D721Med (cell line): ENCODE results near the gene NYNRIN.

Experiments used
- DNase-seq: peaks from one replicate; pipeline ENCODE4 v3.0.0; 2011; ENCODE audit warnings: low spot score; ENCODE audit not compliant: insufficient read length
- FAIRE-seq: peaks from 2 replicates; lab custom pipeline; 2011; peaks lifted over from hg19 to GRCh38; lab: Jason Lieb, UNC
- TF ChIP-seq, protein P1 (sequence below): IDR thresholded peaks from 2 replicates; pipeline ENCODE4 v1.5.1; 2012; ENCODE audit warnings: mild to moderate bottlenecking, control low read depth; ENCODE audit not compliant: insufficient read depth; ENCODE audit errors: missing control alignments

NYNRIN gene

DNA sequence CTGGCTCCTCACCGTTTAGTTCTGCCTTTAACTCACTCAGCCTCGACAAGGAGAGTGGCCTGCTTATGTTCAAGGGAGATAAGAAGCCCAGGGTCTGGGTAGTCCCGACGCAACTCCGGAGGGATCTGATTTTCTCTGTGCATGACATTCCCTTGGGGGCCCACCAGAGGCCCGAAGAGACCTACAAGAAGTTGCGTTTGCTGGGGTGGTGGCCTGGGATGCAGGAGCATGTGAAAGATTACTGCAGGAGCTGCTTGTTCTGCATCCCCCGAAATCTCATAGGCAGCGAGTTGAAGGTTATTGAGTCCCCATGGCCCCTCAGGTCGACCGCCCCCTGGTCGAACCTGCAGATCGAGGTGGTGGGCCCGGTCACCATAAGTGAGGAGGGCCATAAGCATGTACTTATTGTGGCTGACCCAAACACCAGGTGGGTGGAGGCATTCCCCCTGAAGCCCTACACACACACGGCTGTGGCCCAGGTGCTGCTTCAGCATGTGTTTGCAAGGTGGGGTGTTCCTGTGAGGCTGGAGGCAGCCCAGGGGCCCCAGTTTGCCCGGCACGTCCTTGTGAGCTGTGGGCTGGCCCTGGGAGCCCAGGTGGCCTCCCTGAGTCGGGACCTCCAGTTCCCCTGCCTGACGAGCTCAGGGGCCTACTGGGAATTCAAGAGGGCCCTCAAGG lies 17.6 kb downstream of the NYNRIN start:
- TF ChIP-seq, protein P1, sequence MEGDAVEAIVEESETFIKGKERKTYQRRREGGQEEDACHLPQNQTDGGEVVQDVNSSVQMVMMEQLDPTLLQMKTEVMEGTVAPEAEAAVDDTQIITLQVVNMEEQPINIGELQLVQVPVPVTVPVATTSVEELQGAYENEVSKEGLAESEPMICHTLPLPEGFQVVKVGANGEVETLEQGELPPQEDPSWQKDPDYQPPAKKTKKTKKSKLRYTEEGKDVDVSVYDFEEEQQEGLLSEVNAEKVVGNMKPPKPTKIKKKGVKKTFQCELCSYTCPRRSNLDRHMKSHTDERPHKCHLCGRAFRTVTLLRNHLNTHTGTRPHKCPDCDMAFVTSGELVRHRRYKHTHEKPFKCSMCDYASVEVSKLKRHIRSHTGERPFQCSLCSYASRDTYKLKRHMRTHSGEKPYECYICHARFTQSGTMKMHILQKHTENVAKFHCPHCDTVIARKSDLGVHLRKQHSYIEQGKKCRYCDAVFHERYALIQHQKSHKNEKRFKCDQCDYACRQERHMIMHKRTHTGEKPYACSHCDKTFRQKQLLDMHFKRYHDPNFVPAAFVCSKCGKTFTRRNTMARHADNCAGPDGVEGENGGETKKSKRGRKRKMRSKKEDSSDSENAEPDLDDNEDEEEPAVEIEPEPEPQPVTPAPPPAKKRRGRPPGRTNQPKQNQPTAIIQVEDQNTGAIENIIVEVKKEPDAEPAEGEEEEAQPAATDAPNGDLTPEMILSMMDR, result no peak
- DNase-seq (no peak), FAIRE-seq (no peak)

DNA sequence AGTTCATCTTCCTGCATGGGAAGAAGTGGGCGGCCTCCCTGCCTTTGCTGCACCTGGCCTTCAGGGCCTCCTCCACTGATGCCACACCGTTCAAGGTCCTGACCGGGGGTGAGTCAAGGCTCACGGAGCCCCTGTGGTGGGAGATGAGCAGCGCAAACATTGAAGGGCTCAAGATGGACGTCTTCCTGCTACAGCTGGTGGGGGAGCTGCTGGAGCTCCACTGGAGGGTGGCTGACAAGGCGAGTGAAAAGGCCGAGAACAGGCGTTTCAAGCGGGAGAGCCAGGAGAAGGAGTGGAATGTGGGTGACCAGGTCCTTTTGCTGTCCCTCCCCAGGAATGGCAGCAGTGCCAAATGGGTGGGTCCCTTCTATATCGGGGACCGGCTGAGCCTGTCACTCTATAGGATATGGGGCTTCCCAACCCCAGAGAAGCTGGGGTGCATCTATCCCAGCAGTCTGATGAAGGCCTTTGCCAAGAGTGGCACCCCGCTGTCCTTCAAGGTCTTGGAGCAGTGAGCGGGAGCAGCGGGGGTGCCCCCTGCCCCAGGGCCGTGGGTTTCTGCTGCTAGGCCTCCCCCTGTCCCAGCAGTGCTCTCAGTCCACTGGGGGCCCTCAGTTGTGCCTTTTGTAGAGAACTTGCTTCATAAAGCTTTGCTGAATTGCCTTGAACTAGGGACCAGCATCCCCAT lies 18.3 kb downstream of the NYNRIN start:
- FAIRE-seq, result no peak
- TF ChIP-seq, protein P1, result no peak

DNA sequence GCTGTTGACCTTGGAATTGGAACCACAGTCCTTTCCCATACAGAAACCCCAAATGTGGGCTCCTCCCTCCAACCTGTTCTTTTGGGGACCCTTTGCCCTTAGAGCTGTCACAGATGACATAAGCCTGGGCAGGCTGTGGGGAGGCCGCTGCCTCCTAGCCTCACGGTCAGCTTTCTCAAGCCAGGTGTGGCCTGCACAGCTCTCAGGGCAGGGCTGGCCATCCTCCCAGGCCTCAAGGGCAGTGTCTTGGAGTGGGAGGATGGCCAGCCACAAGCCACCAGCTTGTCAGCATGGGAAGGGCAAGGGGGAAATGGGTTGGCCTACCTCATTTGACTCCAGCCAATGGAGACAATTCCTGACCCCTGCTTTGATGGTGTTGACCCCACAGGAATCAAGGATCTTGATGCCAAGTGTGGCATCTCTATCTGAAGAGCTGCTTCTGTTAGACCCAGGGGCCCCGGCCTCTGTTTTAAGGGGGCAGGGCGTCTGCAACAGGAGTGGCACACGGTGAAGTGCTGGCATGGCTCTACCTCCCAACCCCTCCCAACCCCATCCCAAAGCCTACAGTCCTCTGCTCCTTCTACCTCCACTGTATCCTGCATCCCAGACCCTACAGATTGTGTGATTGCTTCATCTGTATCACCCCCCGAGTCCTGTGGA lies 19.2 kb downstream of the NYNRIN start:
- FAIRE-seq, result no peak
- TF ChIP-seq, protein P1, result no peak

More for the DNA sequence above, 18.3 kb downstream of the NYNRIN start:
- DNase-seq, result no peak

DNA sequence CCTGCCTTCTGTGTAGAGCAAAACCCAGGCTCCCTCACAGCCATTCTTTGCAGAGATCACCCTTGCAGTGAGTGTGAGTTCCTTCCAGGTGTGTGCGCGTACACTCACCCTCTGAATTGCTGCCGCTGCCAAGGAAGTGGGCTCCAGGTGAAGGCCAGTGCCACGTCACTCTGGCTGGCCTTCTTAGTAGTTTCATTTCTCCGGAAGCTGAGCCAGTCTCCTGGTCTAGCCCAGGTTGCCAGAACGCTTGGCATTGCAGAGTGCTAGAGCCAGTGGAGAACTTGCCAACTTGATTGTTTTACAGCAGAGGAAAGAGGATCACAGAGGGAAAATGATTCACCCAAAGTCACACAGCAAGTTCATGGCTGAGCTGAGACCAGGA lies 19.7 kb downstream of the NYNRIN start:
- FAIRE-seq (no peak), DNase-seq (no peak)
- TF ChIP-seq, protein P1, result no peak

More for the DNA sequence above, 19.2 kb downstream of the NYNRIN start:
- no peak for DNase-seq

DNA sequence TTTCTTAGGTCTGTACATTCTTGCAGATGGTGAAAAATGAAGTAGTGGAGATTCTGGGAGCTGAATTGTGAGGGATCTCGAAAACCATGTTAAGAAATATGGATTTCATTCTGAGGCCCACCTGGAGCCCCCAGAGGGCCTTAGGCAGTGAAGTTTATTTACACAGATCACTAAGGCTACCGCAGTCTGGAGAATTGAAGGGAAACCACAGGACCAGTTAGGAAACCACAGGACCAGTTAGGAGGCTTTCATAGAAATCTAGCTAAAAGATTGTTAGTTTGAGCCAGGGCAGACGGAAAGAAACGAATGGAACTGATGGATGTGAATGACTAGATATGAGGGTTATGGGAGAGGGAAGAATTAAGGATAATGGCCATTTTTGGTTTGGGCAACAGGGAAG lies 23.5 kb downstream of the NYNRIN start:
- FAIRE-seq, result no peak
- DNase-seq, result no peak
- TF ChIP-seq, protein P1, result no peak

DNA sequence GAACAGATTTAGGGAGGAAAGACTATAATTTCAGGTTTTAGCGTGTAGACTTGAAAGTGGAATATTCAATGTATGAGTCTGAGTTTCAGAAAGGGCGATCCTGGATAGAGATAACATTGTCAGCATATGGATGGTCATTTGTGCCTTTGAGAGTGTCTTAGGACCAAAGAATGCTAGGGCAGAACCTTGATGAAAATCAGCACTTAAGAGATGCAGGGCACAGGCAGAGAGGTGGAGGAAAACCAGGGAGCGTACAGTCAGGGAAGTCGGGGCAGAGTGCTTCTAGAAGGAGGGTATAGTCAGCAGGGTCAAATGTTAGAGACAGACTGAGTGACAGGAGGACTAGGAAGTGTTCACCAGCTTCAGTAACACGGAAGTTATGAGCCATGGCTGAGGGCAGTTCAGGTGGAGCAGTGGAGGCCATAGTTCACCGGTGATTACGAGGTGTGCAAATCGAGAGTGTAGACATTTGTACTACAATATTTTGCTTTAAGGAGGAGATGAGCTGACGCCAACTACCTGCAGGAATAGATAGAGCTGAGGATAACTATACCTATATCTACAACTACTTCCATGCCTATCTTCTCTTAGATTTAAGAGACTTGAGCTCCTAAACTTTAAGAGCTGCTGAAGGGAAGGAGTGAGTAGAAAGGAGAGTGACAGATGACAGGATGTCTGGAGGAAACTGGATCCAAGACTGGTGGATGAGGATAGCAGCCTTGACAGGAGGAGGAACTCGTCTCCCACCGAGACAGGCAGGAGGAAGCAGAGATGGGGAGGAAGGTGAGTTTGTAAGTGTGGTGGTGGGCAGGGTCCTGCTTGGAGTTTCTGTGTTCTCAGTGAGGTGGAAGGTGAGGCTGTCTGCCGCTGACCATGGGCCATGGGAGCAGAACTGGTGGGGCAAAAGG lies 24.1 kb downstream of the NYNRIN start:
- FAIRE-seq, result no peak
- TF ChIP-seq, protein P1, result no peak

More for the DNA sequence above, 24.1 kb downstream of the NYNRIN start:
- DNase-seq, result no peak
